WERI-Rb-1 (cell line): Measurements from ENCODE around the gene BNC2.

Source experiments
- DNase-seq: peaks from one replicate; pipeline ENCODE4 v3.0.0-alpha.2; 2020
- H3K27ac ChIP-seq: fragments of 250-450 bp; sonication (Bioruptor Pico); 2 replicates; pipeline ENCODE4 v1.5.1; 2020; ENCODE audit warnings: mild to moderate bottlenecking, moderate library complexity
- H3K27me3 ChIP-seq: fragments of 250-450 bp; sonication (Bioruptor Pico); 2 replicates; pipeline ENCODE4 v1.5.1; 2021; ENCODE audit warnings: mild to moderate bottlenecking, low read depth, moderate library complexity; ENCODE audit not compliant: insufficient read depth, severe bottlenecking
- H3K36me3 ChIP-seq: fragments of 250-450 bp; sonication (Bioruptor Pico); 2 replicates; pipeline ENCODE4 v1.5.1; 2020; ENCODE audit warnings: mild to moderate bottlenecking, moderate library complexity
- H3K4me3 ChIP-seq: 2 replicates; pipeline ENCODE4 v1.5.1; 2011; ENCODE audit warnings: low read depth, mild to moderate bottlenecking, control low read depth, low read length
- H3K9me3 ChIP-seq: fragments of 250-450 bp; sonication (Bioruptor Pico); 2 replicates; pipeline ENCODE4 v1.5.1; 2021; ENCODE audit warnings: mild to moderate bottlenecking, moderate library complexity; ENCODE audit not compliant: severe bottlenecking
- CTCF ChIP-seq: IDR thresholded peaks from 2 replicates; pipeline ENCODE4 v1.5.1; 2011; ENCODE audit warnings: low read depth, mild to moderate bottlenecking, control low read depth, inconsistent platforms, low read length

Gene BNC2

GRCh38 chr9:16459421-16460148 is 410.9 kb downstream of the BNC2 start:
- no peak for TF ChIP-seq CTCF
- no peaks in the 10 kb centered on the region for H3K36me3 ChIP-seq
- H3K9me3 ChIP-seq: no peaks in the 10 kb centered on the region
- no peak for DNase-seq
- no peak overlapping the region for H3K27ac ChIP-seq
- no peak overlapping the region for H3K4me3 ChIP-seq
- no peaks in the 10 kb centered on the region for H3K27me3 ChIP-seq

GRCh38 chr9:16458696-16459420 is 411.6 kb downstream of the BNC2 start:
- no peaks in the 10 kb centered on the region for H3K27me3 ChIP-seq
- no peak overlapping the region for H3K27ac ChIP-seq
- H3K9me3 ChIP-seq: no peaks in the 10 kb centered on the region
- DNase-seq: no peak
- H3K36me3 ChIP-seq: no peaks in the 10 kb centered on the region
- no peak overlapping the region for H3K4me3 ChIP-seq
- TF ChIP-seq CTCF: no peak

GRCh38 chr9:16455842-16456241 is 414.6 kb downstream of the BNC2 start:
- no peak for TF ChIP-seq CTCF
- Histone ChIP-seq H3K9me3 (no peaks in the 10 kb centered on the region), H3K27ac (no peak overlapping the region), H3K36me3 (no peaks in the 10 kb centered on the region), H3K27me3 (no peaks in the 10 kb centered on the region), H3K4me3 (no peak overlapping the region)
- no peak for DNase-seq

- H3K9me3 ChIP-seq: no peaks in the 10 kb centered on the region
- TF ChIP-seq CTCF: no peak
- no peak overlapping the region for H3K27ac ChIP-seq
- no peak for DNase-seq
- no peaks in the 10 kb centered on the region for H3K27me3 ChIP-seq
- no peak overlapping the region for H3K4me3 ChIP-seq
- H3K36me3 ChIP-seq: no peaks in the 10 kb centered on the region
These were observed 417.1 kb downstream of the BNC2 start for GRCh38 chr9:16453390-16453789.

GRCh38 chr9:16450578-16450977 is 419.9 kb downstream of the BNC2 start:
- Histone ChIP-seq H3K9me3 (no peaks in the 10 kb centered on the region), H3K36me3 (no peaks in the 10 kb centered on the region), H3K27ac (no peak overlapping the region), H3K27me3 (no peaks in the 10 kb centered on the region), H3K4me3 (no peak overlapping the region)
- no peak for DNase-seq
- no peak for TF ChIP-seq CTCF
